NCI-H2227 (cell line): ENCODE measurements around the gene PGD.
"Not testable (repeated sequence)": the region's sequence is repeated elsewhere in the genome, so short reads cannot be mapped to it uniquely, and the experiment has no call there.

Experiments used
- DNase-seq: peaks from one replicate; lab custom pipeline; 2025; ENCODE audit not compliant: unreplicated experiment; lab: John Stamatoyannopoulos, UW

PGD gene

DNA sequence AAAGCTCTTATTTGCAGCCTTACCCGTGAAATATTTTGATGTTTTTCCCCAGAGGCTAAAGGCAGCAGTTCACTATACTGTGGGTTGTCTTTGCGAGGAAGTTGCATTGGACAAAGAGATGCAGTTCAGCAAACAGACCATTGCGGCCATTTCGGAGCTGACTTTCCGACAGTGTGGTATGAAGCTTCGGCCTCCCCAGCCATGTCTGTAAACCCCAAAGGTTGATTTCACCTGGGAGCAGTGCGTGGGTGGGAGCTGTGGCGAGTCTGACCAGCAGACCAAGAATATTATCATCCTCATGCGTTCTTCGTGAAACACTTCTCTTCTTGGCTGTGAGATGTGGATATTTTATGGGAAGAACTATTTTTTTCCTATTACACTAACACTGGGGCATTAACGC, 34.9 kb downstream of the PGD start:
- DNase-seq: no peak

DNA sequence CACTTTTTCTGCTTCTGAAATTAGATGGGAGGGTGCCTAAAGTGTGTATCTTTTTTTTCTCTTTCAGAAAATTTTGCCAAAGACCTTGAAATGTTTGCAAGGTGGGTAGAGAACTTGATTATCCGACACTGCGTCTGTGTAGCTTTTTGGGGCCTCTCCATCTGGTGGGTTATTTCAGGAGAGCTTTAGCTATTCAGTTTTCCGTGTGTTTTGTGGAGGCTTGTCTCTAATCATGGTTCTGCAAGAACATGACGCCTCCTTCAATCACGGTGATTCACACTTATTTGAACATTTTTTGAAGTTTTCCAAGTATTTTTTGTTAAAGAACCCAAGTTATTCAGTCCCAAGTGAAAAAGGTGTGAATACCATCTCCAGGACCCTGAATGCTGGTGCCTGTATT, 35.7 kb downstream of the PGD start:
- no peak for DNase-seq

DNA sequence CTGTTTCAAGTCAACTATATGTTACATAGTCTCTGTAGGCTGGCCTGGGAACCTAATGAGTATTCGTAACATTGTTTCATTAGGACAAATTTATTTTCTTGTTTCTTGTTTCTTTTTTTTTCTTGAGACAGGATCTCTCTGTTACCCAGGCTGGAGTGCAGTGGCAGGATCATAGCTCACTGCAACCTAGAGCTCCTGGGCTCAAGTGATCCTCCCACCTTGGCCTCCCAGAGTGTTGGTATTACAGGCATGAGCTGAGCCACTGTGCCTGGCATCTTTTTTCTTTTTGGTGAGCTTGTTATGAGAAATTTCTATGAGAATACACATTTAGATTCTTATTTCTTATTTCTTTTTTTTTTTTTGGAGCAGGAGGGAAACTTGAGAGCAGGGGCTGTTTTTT, 38.2 kb downstream of the PGD start:
- no peak for DNase-seq

DNA sequence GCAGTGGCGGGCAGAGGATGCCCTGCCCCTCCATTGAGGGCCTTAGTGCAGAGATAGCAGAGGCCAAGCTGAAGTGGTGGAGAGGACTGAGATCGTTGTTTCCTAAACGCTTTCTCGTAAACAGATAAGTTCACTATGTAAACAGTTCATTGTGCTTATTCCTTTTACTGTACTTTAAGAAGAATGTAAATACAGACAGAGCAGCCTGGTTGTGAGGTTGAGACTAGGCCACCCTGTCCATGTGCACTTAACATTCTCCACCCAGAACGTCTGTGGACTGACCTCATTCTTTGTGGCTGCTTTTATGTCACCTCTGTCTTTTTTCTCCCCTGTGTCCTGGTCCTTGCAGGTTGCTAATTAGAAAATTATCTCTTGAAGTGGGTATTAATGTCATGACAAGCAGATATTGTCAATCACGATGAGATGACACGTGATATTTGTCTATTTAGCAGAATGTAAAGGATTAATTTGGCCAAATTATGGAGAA, 39.9 kb downstream of the PGD start:
- DNase-seq: no peak

DNA sequence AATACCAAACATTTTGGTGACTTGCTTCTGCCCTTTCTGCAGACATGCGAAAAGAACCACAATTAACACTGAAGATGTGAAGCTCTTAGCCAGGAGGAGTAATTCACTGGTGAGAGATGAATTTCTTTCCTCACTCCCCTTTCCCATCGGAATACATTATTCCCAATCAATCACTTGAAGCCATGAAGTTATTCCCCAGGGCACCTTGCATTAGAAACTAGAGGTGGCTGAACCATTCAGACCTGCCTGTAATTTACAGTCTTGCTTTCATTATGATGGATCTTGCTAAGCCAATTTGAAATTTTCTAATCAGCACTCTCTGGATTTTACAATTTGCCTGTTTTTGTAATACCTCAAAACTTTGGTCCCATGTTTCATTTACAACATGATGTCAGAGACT, 41.4 kb downstream of the PGD start:
- DNase-seq: no peak

DNA sequence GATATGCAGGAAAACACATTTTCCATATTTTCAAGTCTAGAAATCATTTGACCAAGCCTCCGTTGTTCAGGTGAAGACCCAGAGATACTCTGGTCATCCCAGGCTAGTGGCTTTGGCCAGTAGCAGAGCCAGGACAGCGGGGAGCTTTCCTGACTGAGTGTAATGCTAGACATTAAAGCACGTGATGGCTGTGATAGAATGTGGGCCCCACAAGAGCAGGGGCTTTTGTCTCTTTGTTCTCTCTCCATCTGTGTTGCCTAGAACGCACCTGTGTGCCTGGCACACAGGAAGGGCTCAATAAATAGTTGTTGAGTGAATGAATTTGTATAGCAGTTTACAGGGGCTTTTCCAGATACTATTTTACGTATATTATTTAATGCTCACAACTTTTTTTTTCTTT, 41.9 kb downstream of the PGD start:
- DNase-seq: no peak

DNA sequence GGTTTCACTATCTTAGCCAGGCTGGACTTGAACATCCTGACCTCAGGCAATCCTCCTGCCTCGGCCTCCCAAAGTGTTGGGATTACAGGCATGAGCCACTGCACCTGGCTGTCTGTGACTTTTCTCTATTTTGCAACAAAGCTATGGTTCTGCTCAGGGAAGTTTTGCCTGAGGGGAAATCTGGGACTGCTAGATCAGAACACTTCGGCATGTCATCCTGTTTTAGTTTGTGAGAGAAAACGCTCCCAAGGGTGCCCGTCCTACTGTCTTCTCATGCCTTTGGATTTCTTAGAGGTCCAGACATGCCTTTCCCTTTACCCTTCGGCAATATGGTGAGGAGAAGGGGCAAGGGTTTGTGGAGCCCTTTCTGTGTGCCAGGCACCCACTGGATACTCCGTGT, 45.4 kb downstream of the PGD start:
- no peak for DNase-seq

DNA sequence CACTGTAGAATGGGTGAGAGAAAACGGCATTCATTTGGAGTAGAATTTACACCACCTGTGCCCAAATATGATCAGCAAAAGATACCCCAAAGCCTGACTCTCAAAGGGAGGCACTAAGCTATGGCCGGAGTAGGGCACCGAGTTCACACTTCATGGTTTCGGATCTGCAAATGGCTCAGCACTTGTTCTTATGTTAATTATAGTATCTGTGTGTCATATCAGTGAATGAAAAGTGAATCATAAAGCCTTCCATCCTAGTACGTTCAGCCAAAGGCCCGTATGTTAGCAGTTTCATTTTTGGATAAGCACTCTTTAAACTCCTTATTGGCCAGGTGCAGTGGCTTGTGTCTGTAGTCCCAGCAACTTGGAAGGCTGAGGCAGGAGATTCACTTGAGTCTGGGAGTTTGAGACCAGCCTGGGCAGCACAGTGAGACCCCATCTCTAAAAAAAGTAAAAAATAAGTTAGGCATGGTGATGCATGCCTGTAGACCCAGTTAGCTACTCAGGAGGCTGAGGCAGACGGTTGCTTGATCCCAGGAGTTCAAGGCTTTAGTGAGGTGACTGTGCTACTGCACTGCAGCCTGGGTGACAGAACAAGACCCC, 46.0 kb downstream of the PGD start:
- DNase-seq: no peak

DNA sequence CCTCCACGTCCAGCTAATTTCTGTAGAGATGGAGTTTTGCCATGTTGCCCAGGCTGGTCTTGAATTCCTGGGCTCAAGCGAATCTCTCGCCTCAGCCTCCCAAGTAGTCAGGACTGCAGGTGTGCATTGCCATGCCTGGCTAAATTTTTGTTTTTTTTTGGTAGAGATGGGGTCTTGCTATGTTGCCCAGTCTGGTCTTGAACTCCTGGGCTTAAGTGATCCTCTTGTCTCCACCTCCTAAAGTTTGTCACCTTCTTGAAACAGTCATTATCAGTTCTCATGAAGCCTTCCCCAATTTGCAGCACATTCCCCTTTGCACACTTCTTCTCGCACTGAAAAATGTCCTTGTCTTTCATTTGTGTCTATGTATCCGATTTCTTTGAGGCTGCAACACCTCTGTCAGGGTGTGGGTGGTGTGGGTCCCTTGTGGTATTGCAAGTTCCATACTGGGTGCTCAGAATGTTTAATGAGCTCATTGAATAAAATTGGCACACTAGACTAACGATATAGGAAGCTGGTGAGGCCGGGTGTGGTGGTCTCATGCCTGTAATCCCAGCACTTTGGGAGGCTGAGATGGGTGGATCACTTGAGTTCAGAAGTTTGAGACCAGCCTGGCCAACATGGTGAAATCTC, 48.0 kb downstream of the PGD start:
- DNase-seq: no peak

DNA sequence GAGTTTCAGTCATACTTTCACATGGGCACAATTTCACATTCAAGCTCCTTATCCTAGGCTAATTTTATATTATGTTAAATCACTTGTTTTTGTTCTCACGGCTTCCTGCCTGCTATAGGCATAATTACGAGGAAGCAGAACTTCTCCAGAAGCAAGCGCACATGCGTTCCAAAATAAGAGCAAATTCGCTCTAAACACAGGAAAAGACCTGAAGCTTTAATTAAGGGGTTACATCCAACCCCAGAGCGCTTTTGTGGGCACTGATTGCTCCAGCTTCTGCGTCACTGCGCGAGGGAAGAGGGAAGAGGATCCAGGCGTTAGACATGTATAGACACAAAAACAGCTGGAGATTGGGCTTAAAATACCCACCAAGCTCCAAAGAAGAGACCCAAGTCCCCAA, 50.9 kb downstream of the PGD start, which contains the start of gene CORT:
CORT (plus strand) TSS at position 281 of the 400 bp plus-strand sequence. CDS start 193 bp downstream, outside the sequence.
- DNase-seq: peak; percentile 42

DNA sequence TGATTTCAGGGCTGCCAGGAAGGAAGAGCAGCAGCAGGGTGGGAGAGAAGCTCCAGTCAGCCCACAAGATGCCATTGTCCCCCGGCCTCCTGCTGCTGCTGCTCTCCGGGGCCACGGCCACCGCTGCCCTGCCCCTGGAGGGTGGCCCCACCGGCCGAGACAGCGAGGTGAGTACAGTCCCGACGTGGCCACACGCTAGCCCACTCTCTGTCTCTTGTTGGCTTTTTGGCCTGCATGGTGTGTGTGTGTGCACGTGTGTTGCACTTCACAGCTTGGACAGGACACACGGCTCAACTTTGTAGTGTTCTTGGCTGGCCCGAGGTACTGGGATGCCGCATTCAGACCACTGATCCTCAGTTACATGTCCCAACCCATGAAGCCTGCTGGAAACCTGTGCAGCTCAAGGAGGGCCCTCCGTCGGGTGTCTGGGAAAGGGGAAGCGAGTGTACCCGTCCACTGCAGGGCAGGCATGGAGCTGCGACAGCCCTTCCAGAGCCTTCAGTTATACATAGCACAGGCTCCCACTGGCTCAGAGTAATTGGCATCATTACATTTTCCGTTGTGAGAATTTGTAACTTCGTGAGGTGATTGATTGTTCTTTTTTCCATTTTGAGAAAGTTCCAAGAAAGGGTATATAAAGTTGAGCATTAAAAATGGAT, 51.4 kb downstream of the PGD start:
- no peak for DNase-seq

DNA sequence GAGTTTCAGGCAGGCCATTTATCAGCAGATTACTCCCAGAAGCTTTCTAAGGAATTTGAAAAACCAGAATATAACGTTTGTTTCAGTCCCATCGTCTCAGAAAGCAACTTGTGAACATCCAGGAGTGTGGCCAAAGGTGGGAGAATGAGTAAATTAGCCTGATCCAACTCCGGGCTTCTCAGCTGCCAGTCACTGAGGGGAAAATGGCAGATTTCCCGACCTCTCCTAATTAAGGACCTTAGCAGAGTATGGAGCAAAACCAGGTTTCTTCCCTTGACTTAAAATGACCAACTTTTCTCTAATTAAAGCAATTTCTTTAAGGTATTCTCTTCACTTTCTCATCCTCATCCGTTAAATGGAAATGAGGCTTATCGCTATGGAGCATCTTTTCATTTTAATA, 52.0 kb downstream of the PGD start:
- DNase-seq: no peak

DNA sequence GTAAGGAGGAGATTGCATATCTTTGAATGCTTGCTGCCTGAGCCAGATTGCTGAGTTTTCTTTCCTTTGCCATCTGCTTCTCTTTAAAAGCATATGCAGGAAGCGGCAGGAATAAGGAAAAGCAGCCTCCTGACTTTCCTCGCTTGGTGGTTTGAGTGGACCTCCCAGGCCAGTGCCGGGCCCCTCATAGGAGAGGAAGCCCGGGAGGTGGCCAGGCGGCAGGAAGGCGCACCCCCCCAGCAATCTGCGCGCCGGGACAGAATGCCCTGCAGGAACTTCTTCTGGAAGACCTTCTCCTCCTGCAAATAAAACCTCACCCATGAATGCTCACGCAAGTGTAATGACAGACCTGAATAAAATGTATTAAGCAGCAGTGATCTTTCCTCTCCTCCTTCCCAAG, 52.4 kb downstream of the PGD start:
- no peak for DNase-seq

DNA sequence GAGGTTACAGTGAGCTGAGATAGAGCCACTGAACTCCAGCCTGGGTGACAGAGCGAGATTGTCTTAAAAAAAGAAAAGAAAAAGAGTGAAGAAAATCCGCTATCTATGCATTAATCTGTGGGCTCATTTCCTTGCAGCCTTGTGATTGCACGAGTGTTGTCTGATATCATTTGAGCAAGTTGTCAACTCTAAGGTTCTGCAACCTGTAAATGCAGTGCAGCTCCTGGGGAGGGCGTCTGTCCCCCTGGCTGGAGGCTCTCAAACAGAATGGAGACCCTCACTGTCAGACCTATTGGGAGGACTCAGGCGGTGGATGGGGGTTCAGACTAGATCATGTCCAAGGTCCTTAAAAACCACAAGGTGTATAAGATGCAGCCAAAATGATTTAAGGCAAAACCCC, 57.2 kb downstream of the PGD start:
- DNase-seq: peak; percentile 42

DNA sequence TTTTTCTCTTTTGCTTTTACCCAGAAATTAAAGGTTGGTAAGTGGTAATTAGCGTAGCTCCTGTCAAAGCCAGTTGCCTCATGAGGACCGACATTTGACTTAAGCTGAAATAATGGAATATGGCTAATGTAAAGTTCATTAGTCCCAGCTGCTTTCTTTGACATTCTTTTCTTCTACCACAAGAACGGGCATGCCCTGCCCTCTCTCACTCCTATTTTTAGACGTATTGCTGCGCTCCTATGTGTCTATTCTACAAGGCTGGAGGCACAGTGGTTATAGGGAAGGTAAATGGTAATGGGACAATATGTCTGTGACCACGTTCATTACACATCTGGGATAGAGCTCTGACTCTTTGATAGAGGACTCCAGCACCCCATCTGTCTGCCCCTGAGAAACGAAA, 57.8 kb downstream of the PGD start:
- no peak for DNase-seq

DNA sequence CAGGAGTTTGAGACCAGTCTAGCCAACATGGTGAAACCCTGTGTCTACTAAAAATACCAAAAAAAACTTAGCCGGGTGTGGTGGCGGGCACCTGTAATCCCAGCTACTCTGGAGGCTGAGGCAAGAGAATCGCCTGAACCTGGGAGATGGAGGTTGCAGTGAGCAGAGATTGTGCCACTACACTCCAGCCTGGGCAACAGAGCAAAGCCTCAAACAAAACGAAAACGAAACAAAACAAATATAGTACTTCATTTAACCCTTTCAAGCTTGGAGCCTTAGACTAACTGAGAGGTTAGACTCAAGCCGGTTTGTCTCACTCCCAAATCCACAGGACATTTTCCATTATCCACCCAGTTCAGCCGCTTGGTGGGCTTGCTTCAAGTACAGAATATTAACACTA, 58.6 kb downstream of the PGD start:
- DNase-seq: not testable (repeated sequence)

DNA sequence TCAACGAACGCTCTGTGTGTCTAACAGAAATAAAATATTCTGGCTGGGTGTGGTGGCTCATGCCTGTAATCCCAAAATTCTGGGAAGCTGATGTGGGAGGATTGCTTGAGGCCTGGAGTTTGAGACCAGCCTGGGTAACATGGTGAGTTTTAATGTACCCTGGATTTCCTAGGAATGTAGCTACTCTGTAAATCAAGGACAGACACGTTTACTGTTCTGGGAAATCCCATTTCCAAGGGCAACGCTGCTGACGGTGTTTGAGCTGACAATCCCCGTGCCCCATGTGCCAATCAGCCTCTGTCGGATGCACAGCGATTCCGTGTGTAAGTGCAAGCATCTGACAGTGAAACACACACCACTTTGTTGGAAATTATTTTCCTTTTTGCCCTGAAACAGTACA, 59.0 kb downstream of the PGD start:
- DNase-seq: no peak

DNA sequence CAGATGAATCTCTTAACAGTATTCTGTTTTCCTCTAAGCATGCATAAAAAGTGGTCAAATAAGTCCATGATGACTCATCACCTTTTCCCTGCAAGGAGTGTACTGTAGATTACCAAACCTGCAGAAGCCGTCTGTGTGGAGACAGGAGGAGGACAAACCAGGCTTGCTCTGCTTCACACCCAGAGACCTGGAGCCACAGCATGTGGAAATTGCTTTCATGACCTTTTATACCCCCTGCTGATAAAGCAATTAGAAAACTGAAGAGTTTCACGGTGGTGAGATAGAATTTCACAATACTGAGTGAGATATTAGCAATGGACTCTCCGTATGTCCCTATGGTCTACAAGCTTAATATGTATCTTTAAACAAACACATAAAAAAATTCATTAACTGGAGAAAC, 60.3 kb downstream of the PGD start:
- peak; percentile 30 for DNase-seq

DNA sequence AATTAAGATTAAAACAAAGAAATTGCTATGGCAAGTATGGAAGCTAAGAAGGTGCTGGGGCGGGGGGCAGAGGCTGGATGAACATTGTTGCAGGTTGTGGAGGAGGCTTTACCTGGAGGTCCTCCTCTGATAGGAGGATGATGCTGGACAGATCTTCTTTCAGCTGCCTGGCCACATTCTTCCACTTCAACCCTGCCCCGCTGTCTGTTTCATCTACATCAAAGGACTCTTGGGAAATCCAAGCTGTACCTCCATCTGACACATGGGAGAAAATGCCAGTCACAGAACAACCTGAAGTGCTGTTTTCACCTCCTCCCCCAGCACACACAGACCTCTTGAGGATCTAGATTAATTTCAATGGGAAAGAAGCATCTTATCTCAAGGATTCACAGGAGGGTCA, 68.2 kb downstream of the PGD start:
- DNase-seq: no peak

DNA sequence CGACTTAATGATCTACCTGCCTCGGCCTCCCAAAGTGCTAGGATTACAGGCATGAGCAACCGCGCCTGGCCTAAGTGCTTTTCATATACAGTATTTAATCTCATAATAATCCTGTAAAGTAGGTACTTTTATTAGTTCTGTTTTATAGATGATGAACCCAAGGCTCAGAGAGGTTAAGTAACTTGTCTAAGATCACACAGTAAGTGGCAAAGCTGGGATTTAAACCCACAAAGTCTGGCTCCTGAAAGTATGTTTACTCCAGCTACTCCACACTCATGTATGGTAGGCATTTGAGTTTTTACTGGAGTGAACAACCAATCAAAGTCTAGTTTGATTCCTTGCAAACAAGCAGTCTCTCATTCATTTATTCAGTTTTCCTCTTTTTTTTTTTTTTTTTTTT, 71.2 kb downstream of the PGD start:
- DNase-seq: no peak
